Umbilical cord (tissue), 2 donors: ENCODE results near the gene MAEA. TPM values are rescaled to one million over a fixed set of nuclear protein-coding genes. Genes with fewer than 3 reads are reported as not detected.

Experiments
- DNase-seq: peaks from one replicate; pipeline ENCODE4 v3.0.0-alpha.2; 2015; ENCODE audit warnings: low spot score
- total RNA-seq: library from RNA; depleted of rRNA; stranded (reverse); fragments of >200 nt; gene quantifications from one replicate; pipeline ENCODE4 v1.2.3, GENCODE V29; 2014; ENCODE audit warnings: low replicate concordance; ENCODE audit not compliant: insufficient read depth

Gene MAEA
- total RNA-seq, 1 donor from 2014 or later, result 29.6 TPM

- DNase-seq, result peak; percentile 23
Measured at GRCh38 chr4:1249731-1250526, 39.8 kb upstream of the MAEA start.

GRCh38 chr4:1250527-1250812 lies 39.2 kb upstream of the MAEA start:
- no peak for DNase-seq

- no peak for DNase-seq
Measured at GRCh38 chr4:1250921-1251772, 38.5 kb upstream of the MAEA start.

GRCh38 chr4:1251773-1252066 lies 38.0 kb upstream of the MAEA start:
- DNase-seq, result no peak

GRCh38 chr4:1252928-1253492 lies 36.7 kb upstream of the MAEA start:
- DNase-seq, result no peak

GRCh38 chr4:1253831-1254230 lies 35.9 kb upstream of the MAEA start:
- no peak for DNase-seq

- no peak for DNase-seq
Measured at GRCh38 chr4:1255151-1255550, 34.5 kb upstream of the MAEA start.

GRCh38 chr4:1255699-1256098 lies 34.0 kb upstream of the MAEA start:
- DNase-seq, result no peak

GRCh38 chr4:1258457-1258856 lies 31.2 kb upstream of the MAEA start:
- no peak for DNase-seq

GRCh38 chr4:1259966-1260365 lies 29.7 kb upstream of the MAEA start:
- no peak for DNase-seq

- DNase-seq, result no peak
Measured at GRCh38 chr4:1260418-1261106, 29.1 kb upstream of the MAEA start.

- DNase-seq, result no peak
Measured at GRCh38 chr4:1261107-1261928, 28.4 kb upstream of the MAEA start.

- no peak for DNase-seq
Measured at GRCh38 chr4:1264942-1265341, 24.7 kb upstream of the MAEA start.

GRCh38 chr4:1265351-1265750 lies 24.3 kb upstream of the MAEA start:
- no peak for DNase-seq

- DNase-seq, result no peak
Measured at GRCh38 chr4:1266881-1267763, 22.6 kb upstream of the MAEA start.

GRCh38 chr4:1269209-1269608 lies 20.5 kb upstream of the MAEA start:
- DNase-seq, result no peak

GRCh38 chr4:1271686-1272085 lies 18.0 kb upstream of the MAEA start:
- no peak for DNase-seq

- DNase-seq, result no peak
Measured at GRCh38 chr4:1274871-1275270, 14.8 kb upstream of the MAEA start.

GRCh38 chr4:1276984-1277383 lies 12.7 kb upstream of the MAEA start:
- DNase-seq, result no peak
